ENCODE measurements around the gene ACADL. TPM values are rescaled to one million over a fixed set of nuclear protein-coding genes. Genes with fewer than 3 reads are reported as not detected.
A peak's percentile ranks its signal among the peaks of the same experiment; 100 is the strongest.

ACADL gene
- total and polyA plus RNA-seq, 2 of the 13 experiments (the other 11 are each of a cell fraction or from before 2014, with no cell fraction given): not detected

GRCh38 chr2:210170446-210171303 lies 54.6 kb downstream of the ACADL start:
- Histone ChIP-seq H3K4me1 (ENCODE audit: insufficient read depth, low read length) (peaks cover 25% of the 10 kb centered on the region), H3K27ac (ENCODE audit: extremely low read length, insufficient read depth, low read length) (peak overlapping the region; percentile 97), H4K20me1 (ENCODE audit: insufficient read depth, low read length) (no peaks in the 10 kb centered on the region), H3K9me3 (ENCODE audit: low read length) (no peaks in the 10 kb centered on the region), H3K9ac (ENCODE audit: insufficient read depth, low read depth, low read length) (peak overlapping the region; percentile 98), H3K79me2 (ENCODE audit: insufficient read depth, low read length) (peaks cover 21% of the 10 kb centered on the region), H3K4me3 (replicated peaks in 1 of 3; ENCODE audit: insufficient read depth in 1 of 3, low read depth in 2 of 3, low read length in 3 of 3) (peak overlapping the region; percentile 94 to 99 (median 97)), H3K27me3 (ENCODE audit: control insufficient read depth in 1 of 2, insufficient read depth in 2 of 2, low read length in 2 of 2) (no peaks in the 10 kb centered on the region; a peak in 2 of 5 replicates), H3K36me3 (replicated peaks in 1 of 2; ENCODE audit: control insufficient read depth in 1 of 2, insufficient read depth in 2 of 2, low read length in 2 of 2) (no peaks in the 10 kb centered on the region), H3K4me2 (ENCODE audit: low read depth, low read length) (peak overlapping the region; percentile 88), H2AFZ (ENCODE audit: low read length) (peak overlapping the region; percentile 73)
- ChIA-PET POLR2A (interaction anchor here (0.7 to 1.7 kb wide), 11 partner anchors 8 to 1916 kb away, joined by 3 to 12 read pairs (median 4); partner anchors contain the start of gene IDH1), CTCF (ENCODE audit: low intra/inter-chr PET ratio, low total read pairs) (no interaction called here)
- DNase-seq (ENCODE audit: low spot score) (peak; percentile 94), ATAC-seq (peak; percentile 79), FAIRE-seq (peak; percentile 4)
- in situ Hi-C loops (cut with HindIII; ENCODE audit: extremely low pct_ligation_motif_present, low pct_unique_long_range_greater_than_20kb): no loop called here
- TSS peak; percentile 68 for BruUV-seq (replicated peaks)
- 0% methylated on average over 19 of the region's 64 CpGs for WGBS (ENCODE audit: low lambda C conversion rate)
- intact Hi-C loops (cut with micrococcal nuclease; ENCODE audit: unreplicated experiment): loop anchor here (1.0 to 5.0 kb wide), 2 partner anchors 58 to 168 kb away; partner anchors contain the start of gene RPE
- TF ChIP-seq CENPX (CRISPR knock-in tag; IDR thresholded peaks at IDR 0.05) (no peak), POLR2AphosphoS5 (IDR thresholded peaks at IDR 0.05; ENCODE audit: low read depth, low read length) (peak; percentile 92), NFATC3 (CRISPR knock-in tag; IDR thresholded peaks at IDR 0.05) (0 out of 2 replicates have a peak, but pooled peaks have one; percentile 10), PLRG1 (conservative IDR thresholded peaks at IDR 0.05) (no peak), SCMH1 (CRISPR knock-in tag; IDR thresholded peaks at IDR 0.05; ENCODE audit: borderline replicate concordance) (no peak), ZNF841 (CRISPR knock-in tag; IDR thresholded peaks at IDR 0.05; ENCODE audit: borderline replicate concordance) (no peak), PAF1 (CRISPR knock-in tag; IDR thresholded peaks at IDR 0.05) (no peak), TCF7L2 (IDR thresholded peaks at IDR 0.05; ENCODE audit: low read depth, low read length) (no peak), ZBTB7B (CRISPR knock-in tag; IDR thresholded peaks at IDR 0.05) (peak; percentile 48; the same call in 1 of the 2 replicates), RXRA (CRISPR knock-in tag; IDR thresholded peaks at IDR 0.05) (no peak; the same call in 1 of the 2 replicates), ZNF205 (CRISPR knock-in tag; IDR thresholded peaks at IDR 0.05) (peak; percentile 9), PCBP1 (IDR thresholded peaks at IDR 0.05; ENCODE audit: borderline replicate concordance, low read depth, low read length) (peak; percentile 94), ZBTB34 (CRISPR knock-in tag; IDR thresholded peaks at IDR 0.05) (peak; percentile 28; the same call in 1 of the 2 replicates), KLF11 (CRISPR knock-in tag; IDR thresholded peaks at IDR 0.05) (peak; percentile 60; the same call in 1 of the 2 replicates), KLF12 (CRISPR knock-in tag; IDR thresholded peaks at IDR 0.05; ENCODE audit: borderline replicate concordance) (peak; percentile 26; the same call in 1 of the 2 replicates), ETS1 (CRISPR knock-in tag; IDR thresholded peaks at IDR 0.05) (peak; percentile 51; the same call in 1 of the 2 replicates), SRY (CRISPR knock-in tag; IDR thresholded peaks at IDR 0.05) (peak; percentile 39; the same call in 1 of the 2 replicates)
- TF ChIP-seq, protein P1, sequence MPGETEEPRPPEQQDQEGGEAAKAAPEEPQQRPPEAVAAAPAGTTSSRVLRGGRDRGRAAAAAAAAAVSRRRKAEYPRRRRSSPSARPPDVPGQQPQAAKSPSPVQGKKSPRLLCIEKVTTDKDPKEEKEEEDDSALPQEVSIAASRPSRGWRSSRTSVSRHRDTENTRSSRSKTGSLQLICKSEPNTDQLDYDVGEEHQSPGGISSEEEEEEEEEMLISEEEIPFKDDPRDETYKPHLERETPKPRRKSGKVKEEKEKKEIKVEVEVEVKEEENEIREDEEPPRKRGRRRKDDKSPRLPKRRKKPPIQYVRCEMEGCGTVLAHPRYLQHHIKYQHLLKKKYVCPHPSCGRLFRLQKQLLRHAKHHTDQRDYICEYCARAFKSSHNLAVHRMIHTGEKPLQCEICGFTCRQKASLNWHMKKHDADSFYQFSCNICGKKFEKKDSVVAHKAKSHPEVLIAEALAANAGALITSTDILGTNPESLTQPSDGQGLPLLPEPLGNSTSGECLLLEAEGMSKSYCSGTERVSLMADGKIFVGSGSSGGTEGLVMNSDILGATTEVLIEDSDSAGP (CRISPR knock-in tag; IDR thresholded peaks at IDR 0.05; ENCODE audit: borderline replicate concordance): peak; percentile 25; the same call in 1 of the 2 replicates
- TF ChIP-seq, protein P2, sequence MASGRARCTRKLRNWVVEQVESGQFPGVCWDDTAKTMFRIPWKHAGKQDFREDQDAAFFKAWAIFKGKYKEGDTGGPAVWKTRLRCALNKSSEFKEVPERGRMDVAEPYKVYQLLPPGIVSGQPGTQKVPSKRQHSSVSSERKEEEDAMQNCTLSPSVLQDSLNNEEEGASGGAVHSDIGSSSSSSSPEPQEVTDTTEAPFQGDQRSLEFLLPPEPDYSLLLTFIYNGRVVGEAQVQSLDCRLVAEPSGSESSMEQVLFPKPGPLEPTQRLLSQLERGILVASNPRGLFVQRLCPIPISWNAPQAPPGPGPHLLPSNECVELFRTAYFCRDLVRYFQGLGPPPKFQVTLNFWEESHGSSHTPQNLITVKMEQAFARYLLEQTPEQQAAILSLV (CRISPR knock-in tag; IDR thresholded peaks at IDR 0.05; ENCODE audit: borderline replicate concordance): peak; percentile 71; the same call in 1 of the 2 replicates

Measured in HepG2 (cell line).